Osteoblast (primary cell): ENCODE results near the gene PLEKHJ1. TPM values are rescaled to one million over a fixed set of nuclear protein-coding genes. Genes with fewer than 3 reads are reported as not detected.
"Not testable (repeated sequence)": the region's sequence is repeated elsewhere in the genome, so short reads cannot be mapped to it uniquely, and the experiment has no call there.

Experiments
- DNase-seq: peaks from one replicate; pipeline ENCODE4 v3.0.0; 2011; ENCODE audit warnings: low spot score, mixed read lengths; ENCODE audit not compliant: insufficient read length; ENCODE audit errors: missing footprints
- H2AFZ ChIP-seq: 2 replicates; pipeline ENCODE4 v1.6.0; 2011; ENCODE audit warnings: mild to moderate bottlenecking, low read length
- H3K27ac ChIP-seq: 2 replicates; pipeline ENCODE4 v1.5.1; 2011; ENCODE audit warnings: mild to moderate bottlenecking, low read depth, low read length, moderate library complexity
- H3K27me3 ChIP-seq: 2 replicates; pipeline ENCODE4 v1.6.0; 2012; ENCODE audit warnings: mild to moderate bottlenecking, control low read depth, inconsistent platforms, low read length, moderate library complexity; ENCODE audit not compliant: insufficient read depth
- H3K36me3 ChIP-seq: 2 replicates; pipeline ENCODE4 v1.5.1; 2011; ENCODE audit warnings: mild to moderate bottlenecking, low read length, control low read depth, moderate library complexity; ENCODE audit not compliant: insufficient read depth
- H3K4me1 ChIP-seq: 2 replicates; pipeline ENCODE4 v1.5.1; 2011; ENCODE audit warnings: mild to moderate bottlenecking, low read length, control low read depth, moderate library complexity; ENCODE audit not compliant: insufficient read depth
- H3K4me2 ChIP-seq: 2 replicates; pipeline ENCODE4 v1.6.0; 2011; ENCODE audit warnings: mild to moderate bottlenecking, low read length; ENCODE audit not compliant: insufficient read depth
- H3K4me3 ChIP-seq: fragments of 200-600 bp; sonication (generic); 3 replicates; pipeline ENCODE4 v1.5.1; 2012; ENCODE audit warnings: mild to moderate bottlenecking, low read length, inconsistent platforms; ENCODE audit not compliant: insufficient read depth
- H3K79me2 ChIP-seq: 2 replicates; pipeline ENCODE4 v1.6.0; 2012; ENCODE audit warnings: mild to moderate bottlenecking, low read length, control low read depth, inconsistent platforms; ENCODE audit not compliant: insufficient read depth
- H3K9me3 ChIP-seq: 2 replicates; pipeline ENCODE4 v1.5.1; 2011; ENCODE audit warnings: low read depth, low read length, control low read depth
- H4K20me1 ChIP-seq: 2 replicates; pipeline ENCODE4 v1.6.0; 2012; ENCODE audit warnings: mild to moderate bottlenecking, low read length, control low read depth; ENCODE audit not compliant: insufficient read depth
- CTCF ChIP-seq: IDR thresholded peaks from 2 replicates; pipeline ENCODE4 v1.5.1; 2011; ENCODE audit warnings: mild to moderate bottlenecking, low read depth, low read length, moderate library complexity; ENCODE audit errors: extremely low read depth
- total RNA-seq: library from RNA; depleted of rRNA; stranded (reverse); fragments of >200 nt; gene quantifications from 2 replicates; pipeline ENCODE4 v1.2.3, GENCODE V29; 2012

PLEKHJ1 gene
- total RNA-seq, 1 donor: 43.4 TPM

- Histone ChIP-seq H2AFZ (no peak within 1 kb of the TSS), H3K4me1 (peaks cover 7% of the 10 kb centered on the region), H3K27ac (no peak within 1 kb of the TSS), H3K4me2 (peak within 1 kb of the TSS; percentile 65), H3K9me3 (no peaks in the 10 kb centered on the region), H3K79me2 (peaks cover 4% of the 10 kb centered on the region), H3K4me3 (peak within 1 kb of the TSS; percentile 55), H4K20me1 (peaks cover 48% of the 10 kb centered on the region), H3K36me3 (no peaks in the 10 kb centered on the region), H3K27me3 (no peaks in the 10 kb centered on the region)
- DNase-seq: peak; percentile 96
- no peak for TF ChIP-seq CTCF
These were observed 46.1 kb upstream of the PLEKHJ1 start, which contains the start of gene PEAK3 for GRCh38 chr19:2282062-2282861. TSS of gene PEAK3 (minus strand) at chr19:2282175. CDS start at chr19:2280931, 1,244 bp downstream.

GRCh38 chr19:2281265-2282061, 45.3 kb upstream of the PLEKHJ1 start:
- not testable (repeated sequence) for H3K27me3 ChIP-seq, H3K27ac ChIP-seq, H3K79me2 ChIP-seq, H3K36me3 ChIP-seq, DNase-seq, H2AFZ ChIP-seq, H3K4me1 ChIP-seq, H3K9me3 ChIP-seq
- peak overlapping the region; percentile 65 for H3K4me2 ChIP-seq
- H3K4me3 ChIP-seq: peak overlapping the region; percentile 55
- H4K20me1 ChIP-seq: peaks cover 50% of the 10 kb centered on the region

GRCh38 chr19:2280633-2281264, 44.6 kb upstream of the PLEKHJ1 start:
- H4K20me1 ChIP-seq: peaks cover 43% of the 10 kb centered on the region
- H3K27ac ChIP-seq: no peak overlapping the region
- no peak overlapping the region for H3K4me3 ChIP-seq
- no peaks in the 10 kb centered on the region for H3K36me3 ChIP-seq
- TF ChIP-seq CTCF: no peak
- H2AFZ ChIP-seq: no peak overlapping the region
- DNase-seq: peak; percentile 60
- no peaks in the 10 kb centered on the region for H3K27me3 ChIP-seq
- H3K79me2 ChIP-seq: peaks cover 16% of the 10 kb centered on the region
- H3K9me3 ChIP-seq: no peaks in the 10 kb centered on the region
- peaks cover 7% of the 10 kb centered on the region for H3K4me1 ChIP-seq
- H3K4me2 ChIP-seq: no peak overlapping the region

DNA sequence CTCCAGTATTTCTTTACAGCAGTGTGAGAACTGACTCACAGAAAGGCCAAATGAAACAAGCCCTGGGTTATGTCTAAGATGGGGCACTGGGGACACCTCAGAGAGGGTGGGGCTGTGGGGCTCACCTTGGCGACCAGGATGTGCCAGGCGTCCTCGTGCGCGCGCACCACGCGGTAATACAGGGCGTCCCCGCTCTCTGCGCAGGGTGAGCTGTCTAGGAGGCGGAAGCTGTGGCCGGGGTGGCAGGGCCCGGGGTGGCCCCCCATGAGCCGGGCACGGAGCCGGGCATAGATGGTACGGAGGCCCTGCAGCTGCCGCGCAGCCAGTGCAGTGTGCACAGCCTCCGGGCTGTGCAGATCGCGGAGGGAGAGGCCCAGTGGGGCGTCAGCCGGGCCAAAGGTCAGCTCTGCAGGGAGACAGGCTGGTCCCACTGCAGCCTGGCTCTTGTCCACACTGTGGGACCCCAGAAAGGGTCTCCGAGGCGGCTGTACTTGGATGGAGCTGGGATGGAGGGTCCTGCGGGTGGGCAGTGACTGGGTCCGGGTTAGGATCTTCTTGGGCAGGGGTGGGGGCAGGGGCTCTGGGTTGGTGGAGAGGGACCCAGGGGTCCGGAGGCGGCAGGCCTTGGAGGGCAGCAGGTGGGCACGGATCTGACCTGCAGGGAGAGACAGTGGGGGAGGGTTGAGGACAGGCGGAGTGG, 42.5 kb upstream of the PLEKHJ1 start:
- Histone ChIP-seq H3K36me3 (peaks cover 11% of the 10 kb centered on the region), H4K20me1 (peaks cover 52% of the 10 kb centered on the region), H3K4me1 (peaks cover 7% of the 10 kb centered on the region), H2AFZ (no peak overlapping the region), H3K4me3 (no peak overlapping the region), H3K79me2 (peaks cover 35% of the 10 kb centered on the region), H3K27me3 (no peaks in the 10 kb centered on the region), H3K9me3 (no peaks in the 10 kb centered on the region), H3K27ac (no peak overlapping the region), H3K4me2 (no peak overlapping the region)
- TF ChIP-seq CTCF: no peak
- DNase-seq: peak; percentile 52
